HepG2 (cell line): ENCODE data around the gene PGRMC2. TPM values are rescaled to one million over a fixed set of nuclear protein-coding genes. Genes with fewer than 3 reads are reported as not detected.

Source experiments
- CEBPG ChIP-seq: IDR thresholded peaks from 2 replicates; pipeline ENCODE4 v1.6.1; 2016
- CENPX ChIP-seq: sonication (generic); formaldehyde crosslinking; IDR thresholded peaks from 2 replicates; pipeline ENCODE4 v1.9.0; 2021; ENCODE audit warnings: mild to moderate bottlenecking, missing genetic modification reagents, moderate library complexity
- DR1 ChIP-seq: sonication (generic); formaldehyde crosslinking; IDR thresholded peaks from 2 replicates; pipeline ENCODE4 v1.8.0; 2021; ENCODE audit warnings: mild to moderate bottlenecking, missing genetic modification reagents, inconsistent platforms
- ETV5 ChIP-seq: IDR thresholded peaks from 2 replicates; pipeline ENCODE4 v1.6.1; 2018; ENCODE audit warnings: missing biosample characterization, missing genetic modification reagents, inconsistent platforms, borderline replicate concordance
- FOXC1 ChIP-seq: sonication (generic); formaldehyde crosslinking; IDR thresholded peaks from 2 replicates; pipeline ENCODE4 v1.8.0; 2022; ENCODE audit warnings: mild to moderate bottlenecking, missing genetic modification reagents, borderline replicate concordance
- FOXK1 ChIP-seq: sonication (generic); formaldehyde crosslinking; IDR thresholded peaks from 2 replicates; pipeline ENCODE4 v1.4.0; 2020; ENCODE audit warnings: low read depth, missing genetic modification reagents, borderline replicate concordance
- HOXA5 ChIP-seq: sonication (generic); formaldehyde crosslinking; IDR thresholded peaks from 2 replicates; pipeline ENCODE4 v1.4.0; 2020; ENCODE audit warnings: missing genetic modification reagents
- MAFF ChIP-seq: IDR thresholded peaks from 2 replicates; pipeline ENCODE4 v1.6.1; 2011; ENCODE audit warnings: low read depth, low read length, improper control_type of control experiment
- MED8 ChIP-seq: sonication (generic); formaldehyde crosslinking; IDR thresholded peaks from 2 replicates; pipeline ENCODE4 v1.8.1; 2023; ENCODE audit warnings: mild to moderate bottlenecking, missing genetic modification reagents; ENCODE audit not compliant: insufficient replicate concordance
- MIER3 ChIP-seq: IDR thresholded peaks from 2 replicates; pipeline ENCODE4 v1.6.1; 2016; ENCODE audit warnings: missing compliant biosample characterization, borderline replicate concordance
- MTF1 ChIP-seq: sonication (generic); formaldehyde crosslinking; IDR thresholded peaks from 2 replicates; pipeline ENCODE4 v1.5.0; 2020; ENCODE audit warnings: missing genetic modification reagents
- POGZ ChIP-seq: sonication (generic); formaldehyde crosslinking; IDR thresholded peaks from 2 replicates; pipeline ENCODE4 v1.4.0; 2020; ENCODE audit warnings: mild to moderate bottlenecking, missing genetic modification reagents
- PPARG ChIP-seq: conservative IDR thresholded peaks from 2 replicates; pipeline ENCODE4 v1.6.1; 2016; ENCODE audit warnings: missing biosample characterization, missing genetic modification reagents
- RAD21 ChIP-seq: fragments of 450-650 bp; formaldehyde crosslinking; IDR thresholded peaks from 2 replicates; pipeline ENCODE4 v1.5.0; 2020; ENCODE audit warnings: mild to moderate bottlenecking
- RFX3 ChIP-seq: IDR thresholded peaks from 2 replicates; pipeline ENCODE4 v1.6.1; 2016; ENCODE audit warnings: missing biosample characterization, missing genetic modification reagents
- TAF1 ChIP-seq: sonication (generic); formaldehyde crosslinking; IDR thresholded peaks from 2 replicates; pipeline ENCODE4 v1.4.0; 2020; ENCODE audit warnings: missing genetic modification reagents
- WIZ ChIP-seq: sonication (generic); formaldehyde crosslinking; IDR thresholded peaks from 2 replicates; pipeline ENCODE4 v1.5.1; 2020; ENCODE audit warnings: mild to moderate bottlenecking, missing genetic modification reagents
- YEATS4 ChIP-seq: sonication (generic); formaldehyde crosslinking; IDR thresholded peaks from 2 replicates; pipeline ENCODE4 v1.4.0; 2020; ENCODE audit warnings: missing genetic modification reagents, borderline replicate concordance
- ZFX ChIP-seq: sonication (generic); formaldehyde crosslinking; IDR thresholded peaks from 2 replicates; pipeline ENCODE4 v1.4.0; 2020; ENCODE audit warnings: mild to moderate bottlenecking, low read depth, missing genetic modification reagents, moderate library complexity
- ZMYM4 ChIP-seq: sonication (generic); formaldehyde crosslinking; IDR thresholded peaks from 2 replicates; pipeline ENCODE4 v1.8.1; 2023; ENCODE audit warnings: mild to moderate bottlenecking, missing genetic modification reagents
- ZNF282 ChIP-seq: fragments of 450-650 bp; IDR thresholded peaks from 2 replicates; pipeline ENCODE4 v1.6.1; 2018; ENCODE audit not compliant: partially characterized antibody
- ZNF7 ChIP-seq: IDR thresholded peaks from 2 replicates; pipeline ENCODE4 v1.6.1; 2016; ENCODE audit warnings: missing biosample characterization, missing genetic modification reagents
- polyA plus RNA-seq, 8 experiments: library from polyadenylated mRNA; depleted of rRNA in 3 of 8; stranded (reverse) in 7 of 8; unstranded in 1 of 8; fragments of >200 nt; fragmentation: Illumina TruSeq in 4 of 8; extraction: Trizol in 4 of 8; gene quantifications; 2 replicates each; pipeline versions ENCODE4 v1.2.1 to v1.2.3, GENCODE V29; 2011 to 2016; ENCODE audit warnings: low read depth in 4 of 8, missing spikeins in 1 of 8, mixed read lengths in 1 of 8; ENCODE audit not compliant: insufficient read depth in 1 of 8
- total RNA-seq, 5 experiments: library from RNA; depleted of rRNA; stranded (reverse); fragments of >200 nt; fragmentation: Illumina TruSeq; extraction: Trizol; gene quantifications; 2 replicates each; pipeline ENCODE4 v1.2.3, GENCODE V29; 2016; ENCODE audit warnings: low read depth in 1 of 5
- TF ChIP-seq, protein P1 (sequence below): sonication (generic); formaldehyde crosslinking; IDR thresholded peaks from 2 replicates; pipeline ENCODE4 v1.9.0; 2021; ENCODE audit warnings: missing genetic modification reagents, mild to moderate bottlenecking, borderline replicate concordance
- TF ChIP-seq, protein P2 (sequence below): sonication (generic); formaldehyde crosslinking; IDR thresholded peaks from 2 replicates; pipeline ENCODE4 v1.8.0; 2022; ENCODE audit warnings: missing genetic modification reagents, mild to moderate bottlenecking, inconsistent platforms, borderline replicate concordance
- TF ChIP-seq, protein P3 (sequence below): sonication (generic); formaldehyde crosslinking; IDR thresholded peaks from 2 replicates; pipeline ENCODE4 v1.8.0; 2022; ENCODE audit warnings: low read depth, missing genetic modification reagents
- TF ChIP-seq, protein P4 (sequence below): sonication (generic); formaldehyde crosslinking; IDR thresholded peaks from 2 replicates; pipeline ENCODE4 v1.4.0; 2020; ENCODE audit warnings: missing genetic modification reagents, borderline replicate concordance

PGRMC2 gene
- total and polyA plus RNA-seq, 2 of the 13 experiments (the other 11 are each of a cell fraction or from before 2014, with no cell fraction given) = 16.0 to 19.8 TPM

DNA sequence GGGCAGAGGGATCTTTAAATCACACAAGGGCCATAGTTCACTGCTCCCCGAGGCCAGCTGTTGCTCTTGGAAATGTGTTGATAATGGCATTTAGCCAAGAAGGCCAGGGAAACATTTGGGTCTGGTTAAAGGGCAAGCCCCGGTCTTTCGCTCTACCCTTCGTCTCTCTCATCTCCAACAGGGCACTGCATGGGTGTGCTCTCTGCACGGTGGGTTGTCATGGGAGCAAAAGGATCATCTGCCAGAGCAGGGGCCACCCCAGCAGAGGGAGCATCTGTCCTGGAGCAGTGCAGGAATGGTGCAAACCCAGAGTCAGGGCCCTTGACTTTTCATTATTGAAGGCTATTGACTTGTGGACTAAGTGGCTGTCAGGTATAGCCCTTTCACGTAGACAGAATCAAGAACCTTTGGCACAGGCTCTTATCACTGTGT, 22.7 kb upstream of the PGRMC2 start (continued):
- no peak for TF ChIP-seq MAFF
- no peak; the same call in 1 of the 2 replicates for TF ChIP-seq RAD21 (CRISPR knock-in tag)
- no peak for TF ChIP-seq ZNF282
- peak; percentile 68 for TF ChIP-seq RFX3 (CRISPR knock-in tag)
- TF ChIP-seq HOXA5 (CRISPR knock-in tag) = no peak
- TF ChIP-seq TAF1 (CRISPR knock-in tag) = no peak
- no peak for TF ChIP-seq ZNF7 (CRISPR knock-in tag)
- TF ChIP-seq, protein P1, sequence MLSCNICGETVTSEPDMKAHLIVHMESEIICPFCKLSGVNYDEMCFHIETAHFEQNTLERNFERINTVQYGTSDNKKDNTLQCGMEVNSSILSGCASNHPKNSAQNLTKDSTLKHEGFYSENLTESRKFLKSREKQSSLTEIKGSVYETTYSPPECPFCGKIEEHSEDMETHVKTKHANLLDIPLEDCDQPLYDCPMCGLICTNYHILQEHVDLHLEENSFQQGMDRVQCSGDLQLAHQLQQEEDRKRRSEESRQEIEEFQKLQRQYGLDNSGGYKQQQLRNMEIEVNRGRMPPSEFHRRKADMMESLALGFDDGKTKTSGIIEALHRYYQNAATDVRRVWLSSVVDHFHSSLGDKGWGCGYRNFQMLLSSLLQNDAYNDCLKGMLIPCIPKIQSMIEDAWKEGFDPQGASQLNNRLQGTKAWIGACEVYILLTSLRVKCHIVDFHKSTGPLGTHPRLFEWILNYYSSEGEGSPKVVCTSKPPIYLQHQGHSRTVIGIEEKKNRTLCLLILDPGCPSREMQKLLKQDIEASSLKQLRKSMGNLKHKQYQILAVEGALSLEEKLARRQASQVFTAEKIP = no peak
- TF ChIP-seq, protein P2, sequence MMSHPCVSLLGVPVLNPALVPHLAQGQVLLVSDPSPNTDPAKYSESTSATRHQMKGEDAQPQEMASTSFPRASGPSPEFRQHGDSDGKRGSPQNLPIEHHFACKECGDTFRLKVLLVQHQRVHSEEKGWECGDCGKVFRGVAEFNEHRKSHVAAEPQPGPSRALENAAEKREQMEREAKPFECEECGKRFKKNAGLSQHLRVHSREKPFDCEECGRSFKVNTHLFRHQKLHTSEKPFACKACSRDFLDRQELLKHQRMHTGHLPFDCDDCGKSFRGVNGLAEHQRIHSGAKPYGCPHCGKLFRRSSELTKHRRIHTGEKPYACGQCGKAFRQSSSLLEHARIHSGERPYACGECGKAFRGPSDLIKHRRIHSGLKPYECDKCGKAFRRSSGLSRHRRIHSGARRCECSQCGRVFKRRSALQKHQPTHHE (CRISPR knock-in tag) = no peak
- TF ChIP-seq YEATS4 (CRISPR knock-in tag) = no peak
- no peak for TF ChIP-seq WIZ (CRISPR knock-in tag)
- TF ChIP-seq, protein P3, sequence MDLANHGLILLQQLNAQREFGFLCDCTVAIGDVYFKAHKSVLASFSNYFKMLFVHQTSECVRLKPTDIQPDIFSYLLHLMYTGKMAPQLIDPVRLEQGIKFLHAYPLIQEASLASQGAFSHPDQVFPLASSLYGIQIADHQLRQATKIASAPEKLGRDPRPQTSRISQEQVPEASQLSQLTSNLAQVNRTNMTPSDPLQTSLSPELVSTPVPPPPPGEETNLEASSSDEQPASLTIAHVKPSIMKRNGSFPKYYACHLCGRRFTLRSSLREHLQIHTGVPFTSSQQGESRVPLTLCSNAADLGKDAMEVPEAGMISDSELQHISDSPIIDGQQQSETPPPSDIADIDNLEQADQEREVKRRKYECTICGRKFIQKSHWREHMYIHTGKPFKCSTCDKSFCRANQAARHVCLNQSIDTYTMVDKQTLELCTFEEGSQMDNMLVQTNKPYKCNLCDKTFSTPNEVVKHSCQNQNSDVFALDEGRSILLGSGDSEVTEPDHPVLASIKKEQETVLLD (CRISPR knock-in tag) = no peak
- TF ChIP-seq ZFX (CRISPR knock-in tag) = 0 out of 2 replicates have a peak, but pooled peaks have one; percentile 17
- 0 out of 2 replicates have a peak, but pooled peaks have one; percentile 43 for TF ChIP-seq POGZ
- no peak for TF ChIP-seq ETV5 (CRISPR knock-in tag)
- TF ChIP-seq MED8 (CRISPR knock-in tag) = no peak
- TF ChIP-seq DR1 (CRISPR knock-in tag) = no peak
- TF ChIP-seq MIER3 (CRISPR knock-in tag) = peak; percentile 29; the same call in 1 of the 2 replicates
- TF ChIP-seq MTF1 = no peak
- TF ChIP-seq FOXK1 (CRISPR knock-in tag) = 0 out of 2 replicates have a peak, but pooled peaks have one; percentile 49
- 0 out of 2 replicates have a peak, but pooled peaks have one; percentile 15 for TF ChIP-seq CEBPG (CRISPR knock-in tag)
- no peak for TF ChIP-seq FOXC1
- TF ChIP-seq, protein P4, sequence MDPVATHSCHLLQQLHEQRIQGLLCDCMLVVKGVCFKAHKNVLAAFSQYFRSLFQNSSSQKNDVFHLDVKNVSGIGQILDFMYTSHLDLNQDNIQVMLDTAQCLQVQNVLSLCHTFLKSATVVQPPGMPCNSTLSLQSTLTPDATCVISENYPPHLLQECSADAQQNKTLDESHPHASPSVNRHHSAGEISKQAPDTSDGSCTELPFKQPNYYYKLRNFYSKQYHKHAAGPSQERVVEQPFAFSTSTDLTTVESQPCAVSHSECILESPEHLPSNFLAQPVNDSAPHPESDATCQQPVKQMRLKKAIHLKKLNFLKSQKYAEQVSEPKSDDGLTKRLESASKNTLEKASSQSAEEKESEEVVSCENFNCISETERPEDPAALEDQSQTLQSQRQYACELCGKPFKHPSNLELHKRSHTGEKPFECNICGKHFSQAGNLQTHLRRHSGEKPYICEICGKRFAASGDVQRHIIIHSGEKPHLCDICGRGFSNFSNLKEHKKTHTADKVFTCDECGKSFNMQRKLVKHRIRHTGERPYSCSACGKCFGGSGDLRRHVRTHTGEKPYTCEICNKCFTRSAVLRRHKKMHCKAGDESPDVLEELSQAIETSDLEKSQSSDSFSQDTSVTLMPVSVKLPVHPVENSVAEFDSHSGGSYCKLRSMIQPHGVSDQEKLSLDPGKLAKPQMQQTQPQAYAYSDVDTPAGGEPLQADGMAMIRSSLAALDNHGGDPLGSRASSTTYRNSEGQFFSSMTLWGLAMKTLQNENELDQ (CRISPR knock-in tag) = no peak
- TF ChIP-seq PPARG = peak; percentile 75
- no peak for TF ChIP-seq CENPX
- TF ChIP-seq ZMYM4 (CRISPR knock-in tag) = peak; percentile 73
